Measurements from ENCODE around the gene ATP12A.

- TF ChIP-seq CTCF (IDR thresholded peaks at IDR 0.05 in 4 of 5, conservative IDR thresholded peaks at IDR 0.05 in 1 of 5) (no peak), POLR2A (IDR thresholded peaks at IDR 0.05) (no peak)
These were observed 12.4 kb downstream of the ATP12A start for GRCh38 chr13:24692561-24692960.

All from gastrocnemius medialis (tissue), 4 donors.